ENCODE measurements around the gene DAPK2.

The DAPK2 gene

GRCh38 chr15:64024172-64025050, 21.9 kb downstream of the DAPK2 start:
- no peak for DNase-seq (ENCODE audit: low read depth in 4 of 4, low spot score in 1 of 4)

- no peak for DNase-seq (ENCODE audit: low read depth in 4 of 4, low spot score in 1 of 4)
These were observed 23.1 kb downstream of the DAPK2 start for GRCh38 chr15:64023220-64023619.

DNA sequence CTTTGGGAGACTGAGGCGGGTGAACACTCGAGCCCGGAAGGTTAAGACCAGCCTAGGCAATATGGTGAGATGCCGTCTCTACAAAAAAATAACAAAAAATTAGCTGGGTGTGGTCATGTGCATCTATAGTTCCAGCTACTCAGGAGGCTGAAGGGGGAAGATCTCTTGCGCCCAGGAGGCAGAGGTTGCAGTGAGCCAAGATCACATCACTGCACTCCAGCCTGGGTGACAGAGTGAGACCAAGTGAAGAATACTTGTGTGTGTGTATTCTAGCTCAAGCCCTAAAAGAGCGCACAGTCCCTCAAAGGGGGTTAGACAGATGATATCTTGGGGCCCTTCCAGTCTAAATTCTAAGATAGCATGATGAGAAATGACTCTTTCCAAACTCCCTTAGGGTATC, 23.7 kb downstream of the DAPK2 start:
- DNase-seq (ENCODE audit: low read depth in 4 of 4, low spot score in 1 of 4): no peak

- DNase-seq (ENCODE audit: low read depth in 4 of 4, low spot score in 1 of 4): no peak
These were observed 26.5 kb downstream of the DAPK2 start for GRCh38 chr15:64019764-64020163.

DNA sequence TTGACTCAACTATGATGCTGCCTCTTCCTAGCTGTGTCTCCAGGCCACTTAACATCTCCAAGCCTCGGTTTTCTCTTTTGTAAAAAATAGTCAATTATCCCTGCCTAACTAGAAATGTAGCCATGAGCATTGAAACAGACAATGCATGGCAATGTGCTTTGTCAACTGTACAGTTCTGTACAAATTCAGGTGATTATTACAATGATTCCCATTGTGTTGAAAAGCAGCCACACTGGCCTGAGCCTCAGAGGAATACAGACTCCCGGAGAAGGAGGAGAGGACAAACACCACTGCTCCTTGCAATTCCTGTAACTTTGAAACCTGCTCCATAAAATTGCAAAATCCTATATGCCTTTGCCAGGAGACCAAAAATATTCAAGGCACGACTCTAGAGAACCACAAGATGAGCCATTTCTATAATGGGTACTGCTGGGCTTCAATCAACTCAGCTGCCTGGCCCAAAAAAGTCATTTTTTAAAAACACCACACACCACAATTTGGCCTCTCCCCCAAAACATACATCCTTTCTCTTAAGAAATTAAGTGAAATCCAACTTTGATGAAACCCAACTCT, 28.6 kb downstream of the DAPK2 start:
- no peak for DNase-seq (ENCODE audit: low read depth in 4 of 4, low spot score in 1 of 4)

DNA sequence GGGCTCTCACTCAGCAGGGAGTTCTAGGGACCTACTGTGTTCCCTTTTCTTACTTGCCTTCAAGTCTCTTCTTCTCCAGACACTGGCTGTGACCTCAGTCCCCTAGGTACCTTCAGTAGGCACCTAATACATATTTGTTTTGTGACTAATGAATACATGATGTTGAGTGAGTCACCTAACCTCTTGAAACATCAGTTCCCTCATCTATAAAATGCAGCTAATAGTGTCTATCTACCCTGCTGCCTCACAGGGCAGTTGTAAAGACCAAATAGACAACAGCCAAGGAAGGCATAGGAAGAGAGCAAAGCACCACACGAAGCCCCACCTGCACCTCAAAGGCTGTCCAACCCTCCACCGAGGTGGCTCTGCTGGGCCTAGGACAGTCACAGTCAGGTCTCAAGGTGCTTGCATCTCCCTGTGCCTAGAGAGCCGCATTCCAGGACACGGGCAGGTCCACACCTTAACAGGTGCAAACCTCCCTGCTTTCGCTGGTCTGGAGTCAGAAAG, 29.1 kb downstream of the DAPK2 start:
- no peak for DNase-seq (ENCODE audit: low read depth in 4 of 4, low spot score in 1 of 4)

GRCh38 chr15:64016257-64016656, 30.0 kb downstream of the DAPK2 start:
- DNase-seq (ENCODE audit: low read depth in 4 of 4, low spot score in 1 of 4): no peak

GRCh38 chr15:64014995-64015394, 31.3 kb downstream of the DAPK2 start:
- no peak for DNase-seq (ENCODE audit: low read depth in 4 of 4, low spot score in 1 of 4)

GRCh38 chr15:64013179-64014062, 32.9 kb downstream of the DAPK2 start:
- no peak for DNase-seq (ENCODE audit: low read depth in 4 of 4, low spot score in 1 of 4)

DNA sequence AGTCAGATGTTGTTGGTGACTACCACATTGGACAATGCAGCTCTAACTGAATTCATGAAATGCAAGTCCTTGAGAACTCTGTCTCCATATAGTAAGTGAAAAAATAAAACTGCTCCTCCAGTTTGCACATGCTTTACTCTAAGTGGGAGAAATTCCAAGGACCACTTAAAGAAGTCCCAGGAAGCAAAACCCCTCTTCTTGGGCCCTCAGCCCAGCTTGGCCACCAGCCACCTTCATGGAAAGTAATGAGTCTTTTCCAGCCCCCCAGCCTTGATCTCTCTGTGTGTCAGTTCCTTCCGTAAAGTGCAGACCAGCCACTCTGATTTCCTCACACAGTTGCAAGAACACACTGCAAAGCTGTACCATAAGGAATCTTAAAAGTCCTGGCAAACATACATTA, 34.5 kb downstream of the DAPK2 start:
- DNase-seq (ENCODE audit: low read depth in 4 of 4, low spot score in 1 of 4): no peak

DNA sequence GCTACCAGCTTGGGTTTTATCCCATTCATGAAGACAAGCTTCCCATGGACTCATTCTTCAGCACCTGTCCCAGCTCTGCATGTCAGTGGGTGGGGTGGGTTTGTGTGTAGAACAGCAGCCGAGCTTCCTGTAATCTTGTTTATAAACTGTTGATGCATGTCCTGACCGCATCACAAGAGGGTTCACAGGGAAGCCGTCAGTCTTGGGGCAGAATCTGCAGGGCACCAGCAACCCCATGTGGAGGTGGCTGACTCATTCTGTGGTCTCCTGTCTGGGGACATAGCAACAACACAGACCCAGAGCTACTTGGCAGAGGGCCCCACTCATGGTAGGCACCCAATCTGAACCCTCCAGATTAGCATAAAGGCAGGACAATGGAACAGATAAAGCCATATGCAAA, 35.6 kb downstream of the DAPK2 start:
- peak; percentile 33 to 65 (median 42) for DNase-seq (ENCODE audit: low read depth in 4 of 4, low spot score in 1 of 4)

- peak in 3 of 4 experiments; percentile 7 to 31 (median 25) for DNase-seq (ENCODE audit: low read depth in 4 of 4, low spot score in 1 of 4)
These were observed 36.5 kb downstream of the DAPK2 start for GRCh38 chr15:64009798-64010261.

- DNase-seq (ENCODE audit: low read depth in 4 of 4, low spot score in 1 of 4): no peak
These were observed 37.0 kb downstream of the DAPK2 start for GRCh38 chr15:64009241-64009640.

DNA sequence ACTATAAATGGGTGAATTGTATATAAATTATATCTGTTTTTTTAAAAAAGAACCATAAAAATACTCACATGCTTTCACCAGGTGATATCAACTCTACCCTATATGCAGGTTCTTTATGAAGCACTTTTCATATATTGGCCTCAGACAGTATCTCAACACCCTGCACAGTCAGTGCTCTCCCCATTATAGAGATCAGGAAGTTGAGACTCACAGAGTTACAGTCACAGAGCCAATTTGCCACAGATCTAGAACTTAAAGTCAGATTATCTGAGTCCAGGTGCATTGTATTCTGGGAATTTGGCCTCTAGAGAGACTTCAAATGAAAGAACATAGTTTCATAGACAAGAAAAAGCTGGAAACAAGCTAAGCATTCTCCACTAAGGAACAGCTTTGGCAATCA, 38.1 kb downstream of the DAPK2 start:
- DNase-seq (ENCODE audit: low read depth in 4 of 4, low spot score in 1 of 4): no peak

DNA sequence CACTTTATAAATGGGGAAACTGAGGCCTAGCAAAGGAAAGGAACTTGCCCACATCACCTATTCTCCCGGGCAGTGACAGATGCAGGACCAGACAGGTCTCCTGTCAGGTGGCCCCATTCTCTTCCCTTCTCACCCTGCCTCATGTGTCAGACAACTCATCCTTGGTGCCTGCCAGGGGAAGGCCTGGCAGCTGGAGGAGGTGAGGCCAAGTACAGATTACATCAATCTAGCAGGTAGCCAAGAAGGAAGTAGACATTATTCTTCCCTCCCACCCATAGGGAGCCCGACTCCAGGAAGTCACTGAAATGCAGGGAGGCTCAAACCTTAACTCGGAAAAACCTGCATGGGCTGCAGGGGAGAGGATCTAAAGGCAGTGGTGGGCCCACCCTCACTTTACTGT, 39.6 kb downstream of the DAPK2 start:
- no peak for DNase-seq (ENCODE audit: low read depth in 4 of 4, low spot score in 1 of 4)

DNA sequence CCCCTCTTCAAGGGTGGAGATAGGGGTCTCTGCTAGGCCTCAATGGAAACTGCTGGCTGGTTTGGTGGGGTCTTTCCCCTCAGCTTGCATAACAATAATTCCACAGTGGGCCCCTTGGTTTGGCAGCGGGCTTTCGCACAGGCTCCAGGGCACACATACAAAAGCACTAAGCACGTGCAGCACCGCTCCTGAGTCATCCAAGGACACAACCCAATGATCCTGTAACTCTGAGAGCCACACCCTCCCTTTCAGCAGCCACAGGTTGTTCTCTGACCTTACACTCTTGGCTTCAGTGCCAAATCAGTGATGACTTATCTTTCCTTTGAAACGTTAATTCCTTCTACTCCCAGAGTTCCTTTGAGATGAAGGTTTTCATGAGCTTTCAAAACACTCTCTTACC, 41.7 kb downstream of the DAPK2 start:
- no peak for DNase-seq (ENCODE audit: low read depth in 4 of 4, low spot score in 1 of 4)

DNA sequence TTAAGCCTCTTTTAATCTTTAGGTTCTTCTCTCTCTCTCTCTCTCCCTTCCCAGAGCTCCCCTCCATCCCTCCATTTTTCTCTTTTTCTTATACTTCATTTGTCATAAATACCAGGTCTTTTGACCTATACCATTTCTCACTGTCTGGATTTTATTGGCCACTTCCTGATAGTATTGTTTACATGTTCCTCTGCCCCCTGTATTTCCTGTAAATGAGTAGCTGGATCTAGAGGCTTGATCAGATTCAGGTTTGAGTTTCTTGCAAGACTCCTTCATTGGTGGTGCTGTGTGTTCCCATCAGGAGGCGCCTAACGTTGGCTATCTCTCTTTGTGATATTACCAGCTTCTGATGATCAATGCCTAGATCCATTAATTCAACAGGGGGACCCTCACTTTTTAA, 42.2 kb downstream of the DAPK2 start:
- DNase-seq (ENCODE audit: low read depth in 4 of 4, low spot score in 1 of 4): no peak

DNA sequence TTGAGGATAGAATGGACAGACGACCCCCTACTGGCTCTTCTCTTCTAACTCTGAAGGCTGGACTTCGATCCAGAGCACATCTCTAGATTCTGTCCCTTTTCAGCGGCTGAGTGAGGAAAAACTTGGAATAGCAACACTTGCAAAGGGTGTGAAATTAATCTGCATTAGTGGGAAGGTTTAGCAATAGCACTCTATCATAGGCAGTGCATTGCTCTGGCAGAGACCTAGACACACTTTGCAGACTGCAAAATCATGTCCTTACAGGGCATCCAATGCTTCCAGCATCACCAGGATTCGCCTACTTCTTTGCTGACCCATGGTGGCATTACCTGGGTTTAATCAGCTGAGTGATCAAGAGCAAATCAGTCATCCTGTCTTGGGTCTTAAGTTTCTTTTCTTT, 43.1 kb downstream of the DAPK2 start:
- DNase-seq (ENCODE audit: low read depth in 4 of 4, low spot score in 1 of 4): no peak

- DNase-seq (ENCODE audit: low read depth in 4 of 4, low spot score in 1 of 4): no peak
These were observed 45.1 kb downstream of the DAPK2 start for GRCh38 chr15:64001148-64001547.

DNA sequence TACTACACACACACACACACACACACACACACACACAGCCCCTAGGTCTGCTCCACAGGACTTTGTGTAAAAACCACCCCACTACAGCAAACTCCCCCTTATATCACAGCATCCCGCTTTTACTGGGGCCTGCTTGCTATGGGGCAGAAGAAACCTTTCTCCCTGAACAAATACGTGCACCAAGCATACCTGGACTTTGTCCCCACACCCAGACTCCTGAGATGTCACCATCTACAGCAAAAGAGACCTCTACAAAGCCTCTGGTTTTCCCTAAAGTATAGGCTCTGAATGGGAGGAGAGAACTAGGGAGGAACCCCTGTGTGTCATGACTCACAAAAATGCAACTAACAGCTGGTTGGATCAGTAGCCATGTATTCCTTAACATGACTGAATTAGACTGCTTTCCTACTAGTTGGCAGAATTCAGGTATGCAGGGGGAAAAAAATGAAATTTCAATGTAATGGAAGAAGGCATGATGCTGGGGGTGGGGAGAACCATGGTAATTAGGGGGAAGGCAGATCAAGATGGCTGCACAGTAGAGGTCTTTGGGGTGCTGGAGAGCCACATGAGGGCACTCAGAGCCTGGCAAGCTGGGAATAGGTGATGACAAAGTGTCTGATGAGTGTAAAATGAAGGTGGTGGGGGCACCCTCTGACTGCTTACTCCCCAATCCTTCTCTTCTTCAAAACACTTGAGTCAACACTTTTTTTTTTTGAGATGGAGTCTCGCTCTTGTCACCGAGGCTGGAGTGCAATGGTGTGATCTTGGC, 45.9 kb downstream of the DAPK2 start:
- DNase-seq (ENCODE audit: low read depth in 4 of 4, low spot score in 1 of 4): no peak

DNA sequence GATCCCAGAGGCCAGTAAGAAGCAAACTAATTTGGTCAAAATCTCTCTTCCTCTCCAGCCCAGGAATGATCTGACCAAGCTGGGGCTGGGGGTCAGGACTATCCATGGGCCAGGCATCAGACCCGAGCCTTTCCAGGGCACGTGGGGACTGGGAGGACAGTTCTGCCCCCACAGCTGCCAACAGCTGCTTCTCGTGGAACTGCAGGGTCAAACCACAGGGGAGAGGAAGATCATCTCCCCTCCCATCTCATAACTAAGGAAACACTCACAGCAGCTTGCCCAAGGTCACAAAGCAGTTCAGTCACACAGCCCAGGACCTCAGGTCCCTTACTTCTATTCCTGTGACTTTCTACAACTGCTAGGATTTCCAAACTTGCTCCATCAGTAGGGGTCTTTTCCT, 47.1 kb downstream of the DAPK2 start:
- DNase-seq (ENCODE audit: low read depth in 4 of 4, low spot score in 1 of 4): no peak
